Fibroblast of skin of scalp (primary cell): Measurements from ENCODE around the gene TMEM132A.

ENCODE experiments used
- DNase-seq: peaks from one replicate; pipeline ENCODE4 v3.0.0-alpha.2; 2013

The TMEM132A gene

GRCh38 chr11:60921777-60922335 is 2.4 kb upstream of the TMEM132A start:
- no peak for DNase-seq

GRCh38 chr11:60922906-60923305 is 1.4 kb upstream of the TMEM132A start:
- DNase-seq = no peak

- DNase-seq = no peak
Observed at GRCh38 chr11:60923326-60923725, 934 bp upstream of the TMEM132A start.

- DNase-seq = no peak
Observed at GRCh38 chr11:60923800-60924109, 505 bp upstream of the TMEM132A start.

- no peak for DNase-seq
Observed at GRCh38 chr11:60924906-60925853, 920 bp downstream of the TMEM132A start.

- DNase-seq = peak; percentile 34
Observed at GRCh38 chr11:60925868-60926267, 1.6 kb downstream of the TMEM132A start.

GRCh38 chr11:60926500-60926899 is 2.2 kb downstream of the TMEM132A start:
- DNase-seq = no peak

GRCh38 chr11:60927061-60927592 is 2.9 kb downstream of the TMEM132A start:
- no peak for DNase-seq

GRCh38 chr11:60927600-60927999 is 3.3 kb downstream of the TMEM132A start:
- no peak for DNase-seq

- DNase-seq = no peak
Observed at GRCh38 chr11:60928563-60929001, 4.3 kb downstream of the TMEM132A start.

- no peak for DNase-seq
Observed at GRCh38 chr11:60929764-60930163, 5.5 kb downstream of the TMEM132A start.

GRCh38 chr11:60930394-60930793 is 6.1 kb downstream of the TMEM132A start:
- DNase-seq = no peak

GRCh38 chr11:60931917-60932316 is 7.7 kb downstream of the TMEM132A start:
- no peak for DNase-seq

- DNase-seq = no peak
Observed at GRCh38 chr11:60932605-60933356, 8.5 kb downstream of the TMEM132A start.

GRCh38 chr11:60933416-60934123 is 9.3 kb downstream of the TMEM132A start:
- DNase-seq = no peak

- DNase-seq = no peak
Observed at GRCh38 chr11:60934124-60934789, 10.0 kb downstream of the TMEM132A start.

- DNase-seq = no peak
Observed at GRCh38 chr11:60934790-60935605, 10.7 kb downstream of the TMEM132A start.

- no peak for DNase-seq
Observed at GRCh38 chr11:60935676-60936442, 11.6 kb downstream of the TMEM132A start.

- no peak for DNase-seq
Observed at GRCh38 chr11:60936467-60937143, 12.3 kb downstream of the TMEM132A start.

GRCh38 chr11:60937144-60937527 is 12.9 kb downstream of the TMEM132A start:
- DNase-seq = no peak
